ENCODE measurements around the gene TRO. TPM values are rescaled to one million over a fixed set of nuclear protein-coding genes. Genes with fewer than 3 reads are reported as not detected.

Gene TRO
- total and polyA plus RNA-seq, 3 donors from 2014 or later, result 11.3 to 31.2 (median 15.4) TPM

DNA sequence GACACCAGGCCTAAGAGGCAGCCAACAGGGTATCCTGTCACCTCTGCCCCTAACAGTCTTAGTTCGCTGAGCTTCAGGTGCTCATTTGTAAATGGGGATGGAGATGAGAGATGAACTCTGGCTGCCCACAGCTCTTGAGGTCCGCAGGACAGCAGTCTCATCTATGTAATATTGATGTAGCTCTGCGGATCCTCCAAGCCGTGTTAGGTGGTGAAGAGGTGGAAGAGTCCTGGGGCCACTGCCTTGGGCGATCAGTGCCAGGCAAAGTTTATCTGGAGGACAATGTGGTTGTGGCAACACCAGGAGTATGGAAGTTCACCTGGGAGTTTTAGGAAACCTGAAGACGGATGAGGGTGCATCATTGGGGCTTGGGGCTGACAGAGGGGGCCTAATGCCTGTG is 13.4 kb downstream of the TRO start:
- WGBS, 2 donors, result 77 to 94% methylated on average over 2 to 5 of the region's 6 CpGs

GRCh38 chrX:54934890-54935289 is 14.3 kb downstream of the TRO start:
- Histone ChIP-seq H3K9me3 (no peaks in the 10 kb centered on the region), H3K36me3 (ENCODE audit: low read depth, missing control alignments) (no peaks in the 10 kb centered on the region), H3K27ac (no peak overlapping the region), H3K27me3 (no peaks in the 10 kb centered on the region), H3K4me3 (no peak overlapping the region), H3K4me1 (no peaks in the 10 kb centered on the region)
- DNase-seq, result no peak
- WGBS, 2 donors, result no CpG with 5 or more reads among the region's 3 CpGs
- TF ChIP-seq, protein P1, sequence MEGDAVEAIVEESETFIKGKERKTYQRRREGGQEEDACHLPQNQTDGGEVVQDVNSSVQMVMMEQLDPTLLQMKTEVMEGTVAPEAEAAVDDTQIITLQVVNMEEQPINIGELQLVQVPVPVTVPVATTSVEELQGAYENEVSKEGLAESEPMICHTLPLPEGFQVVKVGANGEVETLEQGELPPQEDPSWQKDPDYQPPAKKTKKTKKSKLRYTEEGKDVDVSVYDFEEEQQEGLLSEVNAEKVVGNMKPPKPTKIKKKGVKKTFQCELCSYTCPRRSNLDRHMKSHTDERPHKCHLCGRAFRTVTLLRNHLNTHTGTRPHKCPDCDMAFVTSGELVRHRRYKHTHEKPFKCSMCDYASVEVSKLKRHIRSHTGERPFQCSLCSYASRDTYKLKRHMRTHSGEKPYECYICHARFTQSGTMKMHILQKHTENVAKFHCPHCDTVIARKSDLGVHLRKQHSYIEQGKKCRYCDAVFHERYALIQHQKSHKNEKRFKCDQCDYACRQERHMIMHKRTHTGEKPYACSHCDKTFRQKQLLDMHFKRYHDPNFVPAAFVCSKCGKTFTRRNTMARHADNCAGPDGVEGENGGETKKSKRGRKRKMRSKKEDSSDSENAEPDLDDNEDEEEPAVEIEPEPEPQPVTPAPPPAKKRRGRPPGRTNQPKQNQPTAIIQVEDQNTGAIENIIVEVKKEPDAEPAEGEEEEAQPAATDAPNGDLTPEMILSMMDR (IDR thresholded peaks at IDR 0.05), result no peak
- TF ChIP-seq POLR2A (IDR thresholded peaks at IDR 0.05), result no peak
- intact Hi-C loops (cut with DNase I; ENCODE audit: low total_unique reads), result no loop called here

More for the DNA sequence above, 13.4 kb downstream of the TRO start:
- intact Hi-C loops (cut with DNase I; ENCODE audit: low total_unique reads), result no loop called here
- no peak overlapping the region for H3K27ac ChIP-seq
- no peaks in the 10 kb centered on the region for H3K27me3 ChIP-seq
- H3K9me3 ChIP-seq, result no peaks in the 10 kb centered on the region
- DNase-seq, result no peak
- no peaks in the 10 kb centered on the region for H3K36me3 ChIP-seq (ENCODE audit: low read depth, missing control alignments)
- no peak overlapping the region for H3K4me3 ChIP-seq
- TF ChIP-seq POLR2A (IDR thresholded peaks at IDR 0.05), result no peak
- TF ChIP-seq, protein P1 (IDR thresholded peaks at IDR 0.05), result no peak
- no peaks in the 10 kb centered on the region for H3K4me1 ChIP-seq

DNA sequence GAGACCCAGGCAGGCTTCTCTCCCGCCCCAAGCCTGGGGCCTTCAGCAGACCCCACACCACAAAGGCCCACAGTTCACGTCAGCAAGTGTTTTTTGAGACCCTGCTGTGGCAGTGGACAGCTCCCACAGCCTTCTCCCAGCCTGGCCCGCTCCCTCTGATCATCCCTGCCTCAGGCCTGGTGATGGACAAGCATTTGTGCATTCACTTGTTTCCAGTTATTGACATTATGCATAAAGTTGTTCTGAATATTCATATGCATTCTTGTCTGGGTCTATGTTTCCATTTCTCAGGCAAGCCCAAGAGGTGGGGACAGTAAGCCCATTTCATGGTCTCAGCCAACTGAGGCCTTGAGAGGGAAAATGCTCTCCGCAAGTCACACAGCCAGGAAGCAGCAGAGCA is 14.7 kb downstream of the TRO start:
- Histone ChIP-seq H3K27me3 (no peaks in the 10 kb centered on the region), H3K9me3 (no peaks in the 10 kb centered on the region), H3K4me1 (no peaks in the 10 kb centered on the region), H3K4me3 (no peak overlapping the region), H3K36me3 (ENCODE audit: low read depth, missing control alignments) (no peaks in the 10 kb centered on the region), H3K27ac (no peak overlapping the region)
- intact Hi-C loops (cut with DNase I; ENCODE audit: low total_unique reads), result no loop called here
- WGBS, 2 donors, result 100% methylated on average over 1 to 4 of the region's 4 CpGs
- no peak for TF ChIP-seq POLR2A (IDR thresholded peaks at IDR 0.05)
- TF ChIP-seq, protein P1 (IDR thresholded peaks at IDR 0.05), result no peak
- DNase-seq, result no peak

DNA sequence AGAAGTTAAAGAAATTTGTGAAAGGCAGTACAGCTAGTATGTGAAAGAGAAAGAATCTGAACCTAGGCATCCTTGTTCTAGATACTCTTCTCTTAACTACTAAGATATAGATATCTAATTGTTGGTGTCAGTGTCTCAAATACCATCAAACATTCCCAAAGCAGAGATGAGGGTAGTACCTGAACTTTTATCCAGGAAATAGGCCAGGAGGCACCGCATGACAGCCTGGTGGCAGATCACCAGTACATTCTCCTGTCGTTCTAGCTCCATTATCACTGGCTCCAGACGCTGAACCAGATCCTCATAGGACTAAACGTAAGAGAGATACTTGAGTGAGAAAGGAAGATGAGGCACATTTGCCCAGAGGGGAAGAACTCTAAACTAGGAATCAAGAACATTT is 16.8 kb downstream of the TRO start:
- Histone ChIP-seq H3K36me3 (ENCODE audit: low read depth, missing control alignments) (no peaks in the 10 kb centered on the region), H3K9me3 (no peaks in the 10 kb centered on the region), H3K4me1 (no peaks in the 10 kb centered on the region), H3K27me3 (no peaks in the 10 kb centered on the region), H3K4me3 (no peak overlapping the region), H3K27ac (no peak overlapping the region)
- intact Hi-C loops (cut with DNase I; ENCODE audit: low total_unique reads), result no loop called here
- no peak for DNase-seq
- no peak for TF ChIP-seq POLR2A (IDR thresholded peaks at IDR 0.05)
- TF ChIP-seq, protein P1 (IDR thresholded peaks at IDR 0.05), result no peak
- 87 to 98% methylated on average over 4 of the region's 4 CpGs for WGBS, 2 donors

DNA sequence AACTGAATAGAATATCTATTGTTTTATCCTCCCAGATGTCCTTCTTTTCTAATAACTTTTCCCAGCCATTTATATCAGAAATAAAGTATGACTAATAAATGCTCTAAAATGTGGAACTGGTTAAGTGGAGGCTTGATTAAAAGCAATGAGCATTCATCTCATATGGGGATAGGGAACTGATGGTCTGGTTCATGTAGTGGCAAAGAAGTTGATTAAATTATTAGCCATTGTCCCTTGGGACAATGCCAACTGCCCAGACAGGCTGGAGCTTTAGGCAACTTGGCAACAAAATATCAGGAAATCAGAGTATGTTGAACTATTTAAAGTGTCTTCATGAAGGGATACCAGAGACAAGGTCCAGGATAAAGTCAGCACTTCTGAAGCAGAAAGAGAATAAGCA is 24.2 kb downstream of the TRO start:
- Histone ChIP-seq H3K36me3 (ENCODE audit: low read depth, missing control alignments) (no peaks in the 10 kb centered on the region), H3K27ac (no peak overlapping the region), H3K4me3 (no peak overlapping the region), H3K4me1 (no peaks in the 10 kb centered on the region), H3K27me3 (no peaks in the 10 kb centered on the region), H3K9me3 (no peaks in the 10 kb centered on the region)
- no peak for DNase-seq
- intact Hi-C loops (cut with DNase I; ENCODE audit: low total_unique reads), result no loop called here
- TF ChIP-seq POLR2A (IDR thresholded peaks at IDR 0.05), result no peak
- TF ChIP-seq, protein P1 (IDR thresholded peaks at IDR 0.05), result no peak
